SK-N-SH treated with all-trans-retinoic acid at 6 μM for 48 hours (cell line): ENCODE results near the gene OLFM1.

Experiments used
- ATAC-seq: fragments of 200-7000 bp; cut with Tn5 transposase; 3 replicates; pipeline ENCODE4 v1.9.1; 2020; ENCODE audit warnings: mild to moderate bottlenecking, moderate library complexity
- ARNTL ChIP-seq: fragments of 450-650 bp; formaldehyde crosslinking; IDR thresholded peaks from 2 replicates; pipeline ENCODE4 v1.5.0; 2020; ENCODE audit warnings: low read depth, mild to moderate bottlenecking, moderate library complexity, borderline replicate concordance
- BACH2 ChIP-seq: fragments of 250-450 bp; sonication (Bioruptor Pico); IDR thresholded peaks from 2 replicates; pipeline ENCODE4 v1.9.0; 2021; ENCODE audit warnings: mild to moderate bottlenecking, borderline replicate concordance
- CREB5 ChIP-seq: fragments of 250-450 bp; sonication (Bioruptor Pico); IDR thresholded peaks from 2 replicates; pipeline ENCODE4 v1.5.1; 2020; ENCODE audit warnings: low read depth, mild to moderate bottlenecking, moderate library complexity
- CSDC2 ChIP-seq: fragments of 250-450 bp; sonication (Bioruptor Pico); IDR thresholded peaks from 2 replicates; pipeline ENCODE4 v1.5.0; 2020; ENCODE audit warnings: mild to moderate bottlenecking, moderate library complexity
- CSRNP3 ChIP-seq: fragments of 250-450 bp; sonication (Bioruptor Pico); IDR thresholded peaks from 2 replicates; pipeline ENCODE4 v1.5.1; 2021; ENCODE audit warnings: mild to moderate bottlenecking, moderate library complexity
- ESRRG ChIP-seq: fragments of 250-450 bp; sonication (Bioruptor Pico); IDR thresholded peaks from 2 replicates; pipeline ENCODE4 v1.6.1; 2021; ENCODE audit warnings: mild to moderate bottlenecking
- ISL1 ChIP-seq: fragments of 250-450 bp; sonication (Bioruptor Pico); IDR thresholded peaks from 2 replicates; pipeline ENCODE4 v2.1.2; 2022; ENCODE audit warnings: mild to moderate bottlenecking, moderate library complexity
- OSR1 ChIP-seq: fragments of 250-450 bp; sonication (Bioruptor Pico); IDR thresholded peaks from 2 replicates; pipeline ENCODE4 v1.8.0; 2022; ENCODE audit warnings: moderate library complexity, mild to moderate bottlenecking, inconsistent platforms
- PATZ1 ChIP-seq: fragments of 250-450 bp; sonication (Bioruptor Pico); IDR thresholded peaks from 2 replicates; pipeline ENCODE4 v1.8.0; 2020; ENCODE audit warnings: mild to moderate bottlenecking, moderate library complexity, borderline replicate concordance
- POU6F1 ChIP-seq: fragments of 250-450 bp; sonication (Bioruptor Pico); IDR thresholded peaks from 2 replicates; pipeline ENCODE4 v1.8.0; 2021; ENCODE audit warnings: low read depth, mild to moderate bottlenecking, moderate library complexity, borderline replicate concordance
- PPARA ChIP-seq: fragments of 250-450 bp; sonication (Bioruptor Pico); IDR thresholded peaks from 2 replicates; pipeline ENCODE4 v1.5.0; 2020; ENCODE audit warnings: mild to moderate bottlenecking, borderline replicate concordance
- RARB ChIP-seq: fragments of 250-450 bp; sonication (Bioruptor Pico); IDR thresholded peaks from 2 replicates; pipeline ENCODE4 v1.8.0; 2021; ENCODE audit warnings: mild to moderate bottlenecking, moderate library complexity
- SNAI2 ChIP-seq: fragments of 250-450 bp; sonication (Bioruptor Pico); IDR thresholded peaks from 2 replicates; pipeline ENCODE4 v1.5.0; 2020; ENCODE audit warnings: mild to moderate bottlenecking, moderate library complexity
- TOX ChIP-seq: fragments of 250-450 bp; sonication (Bioruptor Pico); IDR thresholded peaks from 2 replicates; pipeline ENCODE4 v1.8.0; 2021; ENCODE audit warnings: mild to moderate bottlenecking, moderate library complexity, borderline replicate concordance
- TSHZ2 ChIP-seq: fragments of 250-450 bp; sonication (Bioruptor Pico); IDR thresholded peaks from 2 replicates; pipeline ENCODE4 v1.5.0; 2020; ENCODE audit warnings: mild to moderate bottlenecking, moderate library complexity
- ZC3H10 ChIP-seq: fragments of 250-450 bp; sonication (Bioruptor Pico); IDR thresholded peaks from 2 replicates; pipeline ENCODE4 v1.5.1; 2021; ENCODE audit warnings: mild to moderate bottlenecking, moderate library complexity
- ZFP3 ChIP-seq: fragments of 250-450 bp; sonication (Bioruptor Pico); IDR thresholded peaks from 2 replicates; pipeline ENCODE4 v1.5.0; 2020; ENCODE audit warnings: mild to moderate bottlenecking, moderate library complexity
- ZFP30 ChIP-seq: fragments of 450-650 bp; formaldehyde crosslinking; IDR thresholded peaks from 2 replicates; pipeline ENCODE4 v1.5.0; 2022; ENCODE audit warnings: mild to moderate bottlenecking, moderate library complexity
- ZNF565 ChIP-seq: fragments of 450-650 bp; formaldehyde crosslinking; conservative IDR thresholded peaks from 2 replicates; pipeline ENCODE4 v1.5.0; 2020; ENCODE audit warnings: low read depth, mild to moderate bottlenecking, moderate library complexity
- ZNF70 ChIP-seq: fragments of 450-650 bp; formaldehyde crosslinking; IDR thresholded peaks from 2 replicates; pipeline ENCODE4 v1.5.0; 2020; ENCODE audit warnings: mild to moderate bottlenecking, moderate library complexity
- ZNF8 ChIP-seq: fragments of 450-650 bp; formaldehyde crosslinking; IDR thresholded peaks from 2 replicates; pipeline ENCODE4 v1.5.0; 2020; ENCODE audit warnings: mild to moderate bottlenecking, moderate library complexity

Gene OLFM1

GRCh38 chr9:135081264-135081660, 6.2 kb upstream of the OLFM1 start:
- ATAC-seq = no peak
- TF ChIP-seq PATZ1 (no peak), TOX (CRISPR knock-in tag) (no peak), PPARA (no peak), ZNF565 (CRISPR knock-in tag) (no peak), OSR1 (CRISPR knock-in tag) (no peak), CREB5 (no peak), ARNTL (CRISPR knock-in tag) (no peak), SNAI2 (CRISPR knock-in tag) (no peak), ZFP3 (CRISPR knock-in tag) (no peak), RARB (CRISPR knock-in tag) (no peak), ESRRG (CRISPR knock-in tag) (no peak), ISL1 (CRISPR knock-in tag) (no peak), ZNF8 (no peak), ZC3H10 (no peak), CSDC2 (CRISPR knock-in tag) (no peak), ZNF70 (CRISPR knock-in tag) (no peak), CSRNP3 (CRISPR knock-in tag) (no peak), ZFP30 (no peak)

GRCh38 chr9:135081731-135082130, 5.7 kb upstream of the OLFM1 start:
- TF ChIP-seq ARNTL (CRISPR knock-in tag) (no peak), TSHZ2 (CRISPR knock-in tag) (no peak), CSDC2 (CRISPR knock-in tag) (no peak), PATZ1 (no peak), BACH2 (CRISPR knock-in tag) (no peak), ZC3H10 (no peak), ESRRG (CRISPR knock-in tag) (no peak), ISL1 (CRISPR knock-in tag) (no peak), ZFP3 (CRISPR knock-in tag) (no peak), SNAI2 (CRISPR knock-in tag) (no peak), CREB5 (no peak), ZNF8 (no peak)
- TF ChIP-seq, all 23 proteins: peak for 0
- no peak for ATAC-seq

- no peak for ATAC-seq
- TF ChIP-seq CSRNP3 (CRISPR knock-in tag) (no peak), ZNF70 (CRISPR knock-in tag) (no peak), TOX (CRISPR knock-in tag) (no peak), SNAI2 (CRISPR knock-in tag) (no peak), TSHZ2 (CRISPR knock-in tag) (no peak), POU6F1 (no peak), PPARA (no peak)
Measured at GRCh38 chr9:135082536-135082935, 4.9 kb upstream of the OLFM1 start.
